ENCODE data around the gene NME7. TPM values are rescaled to one million over a fixed set of nuclear protein-coding genes. Genes with fewer than 3 reads are reported as not detected.

NME7 gene
- total RNA-seq, result 10.9 and 18.2 TPM in 2 replicates

GRCh38 chr1:169367686-169368405 is at the start of gene NME7, which contains the start of gene BLZF1:
TSS of gene NME7 (minus strand) at chr1:169367797. CDS start at chr1:169367710, 87 bp downstream.
TSS of gene BLZF1 (plus strand) at chr1:169368195. CDS start at chr1:169369523, 1,328 bp downstream.

GRCh38 chr1:169106095-169106920 is 261.3 kb downstream of the NME7 start, which contains the start of gene ATP1B1:
TSS of gene ATP1B1 (plus strand) at chr1:169106690. CDS start at chr1:169106830, 140 bp downstream.

Other genes with a start within 250 kb of the NME7 start
- 26.0 and 29.8 TPM in 2 replicates for gene BLZF1, start 398 bp upstream of the NME7 start, total RNA-seq
- gene CCDC181, start 59.7 kb upstream of the NME7 start, total RNA-seq, result not detected in 2 replicates
- gene SLC19A2, start 118.1 kb upstream of the NME7 start, total RNA-seq, result 13.1 and 13.7 TPM in 2 replicates
- not detected in 2 replicates for gene F5, start 218.7 kb upstream of the NME7 start, total RNA-seq

All from cardiac atrium fibroblast (primary cell).